GM10266 (cell line): Measurements from ENCODE around the gene MSH4.
"Not testable (repeated sequence)": the region's sequence is repeated elsewhere in the genome, so short reads cannot be mapped to it uniquely, and the experiment has no call there.

Source experiments
- DNase-seq: peaks from one replicate; pipeline ENCODE4 v3.0.0; 2012; ENCODE audit errors: extremely low spot score
- CTCF ChIP-seq: IDR thresholded peaks from 2 replicates; pipeline ENCODE4 v1.5.1; 2012; ENCODE audit warnings: mild to moderate bottlenecking, low read depth; ENCODE audit not compliant: control insufficient read depth, insufficient read depth; ENCODE audit errors: missing control alignments

MSH4 gene

GRCh38 chr1:75812065-75812464 lies 15.4 kb downstream of the MSH4 start:
- TF ChIP-seq CTCF, result no peak
- no peak for DNase-seq

DNA sequence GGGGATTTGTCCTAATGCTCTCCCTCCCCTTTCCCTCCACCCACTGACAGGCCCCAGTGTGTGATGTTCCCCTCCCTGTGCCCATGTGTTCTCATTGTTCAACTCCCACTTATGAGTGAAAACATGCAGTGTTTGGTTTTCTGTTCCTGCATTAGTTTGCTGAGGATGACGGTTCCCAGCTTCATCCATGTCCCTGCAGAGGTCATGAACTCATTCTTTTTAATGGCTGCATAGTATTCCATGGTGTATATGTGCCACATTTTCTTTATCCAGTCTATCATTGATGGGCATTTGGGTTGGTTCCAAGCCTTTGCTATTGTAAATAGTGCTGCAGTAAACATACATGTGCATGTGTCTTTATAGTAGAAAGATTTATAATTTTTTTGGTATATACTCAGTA lies 26.9 kb downstream of the MSH4 start:
- not testable (repeated sequence) for DNase-seq

DNA sequence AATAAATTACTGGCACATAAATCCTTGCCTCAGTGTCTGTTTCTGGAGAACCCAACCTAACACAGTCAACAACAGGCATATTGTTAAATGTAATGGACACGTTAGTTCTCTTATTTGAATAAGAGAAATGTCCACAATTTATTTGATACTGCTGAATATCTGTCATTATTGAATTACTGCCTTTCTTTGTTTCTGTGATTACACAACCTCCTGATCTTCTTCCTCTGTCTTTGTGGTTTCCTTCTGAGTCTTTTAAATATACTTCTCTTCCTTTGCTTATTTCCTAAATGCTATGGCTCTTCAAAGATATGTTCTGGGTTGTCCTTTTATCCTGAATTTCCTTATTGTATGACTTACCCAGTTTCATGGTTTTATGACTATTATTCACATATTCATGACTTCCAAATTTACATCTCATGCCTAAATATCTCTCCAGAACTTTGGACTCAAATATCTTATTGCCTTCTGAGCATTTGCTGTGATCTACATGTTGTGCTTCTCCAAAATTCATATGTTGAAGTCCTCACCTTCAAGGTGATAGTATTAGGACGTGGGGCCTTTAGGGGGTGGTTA lies 39.9 kb downstream of the MSH4 start:
- DNase-seq, result no peak
- TF ChIP-seq CTCF, result no peak

- DNase-seq, result no peak
- no peak for TF ChIP-seq CTCF
Observed at GRCh38 chr1:75838079-75838478, 41.4 kb downstream of the MSH4 start.

GRCh38 chr1:75841421-75841820 lies 44.7 kb downstream of the MSH4 start:
- DNase-seq, result no peak

GRCh38 chr1:75845576-75845975 lies 48.9 kb downstream of the MSH4 start:
- DNase-seq, result no peak

More at GRCh38 chr1:75841421-75841820, 44.7 kb downstream of the MSH4 start:
- TF ChIP-seq CTCF, result no peak

GRCh38 chr1:75855010-75855409 lies 58.3 kb downstream of the MSH4 start:
- TF ChIP-seq CTCF, result no peak
- DNase-seq, result no peak

More at GRCh38 chr1:75845576-75845975, 48.9 kb downstream of the MSH4 start:
- TF ChIP-seq CTCF, result no peak

DNA sequence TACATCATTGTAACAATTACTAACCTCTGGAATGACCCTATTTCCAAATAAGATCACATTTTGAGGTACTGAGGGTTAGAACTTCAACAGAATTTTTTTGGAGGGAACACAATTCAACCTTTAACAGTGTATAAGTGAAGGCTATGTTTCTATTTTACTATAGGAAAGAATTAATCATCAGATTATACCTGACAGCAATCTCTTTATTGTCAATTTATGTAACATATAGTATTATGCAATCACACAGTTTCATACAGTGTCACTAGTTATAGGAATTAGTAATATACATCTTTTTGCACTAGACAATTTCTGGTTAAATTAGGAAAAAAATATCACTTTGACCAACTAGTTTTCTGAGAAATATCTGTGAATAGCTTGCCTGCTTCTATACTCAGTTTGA lies 59.1 kb downstream of the MSH4 start:
- DNase-seq, result no peak
- no peak for TF ChIP-seq CTCF
